PFSK-1 (cell line): Measurements from ENCODE around the gene FBLN2.

ENCODE experiments used
- FOXP2 ChIP-seq: optimal IDR thresholded peaks from 2 replicates; pipeline ENCODE3; 2011; ENCODE audit warnings: borderline replicate concordance, control low read depth, inconsistent platforms; ENCODE audit not compliant: insufficient read depth; ENCODE audit errors: extremely low read length, extremely low read depth
- POLR2AphosphoS5 ChIP-seq: IDR thresholded peaks from 2 replicates; pipeline ENCODE4 v1.6.1; 2012; ENCODE audit warnings: low read depth, mild to moderate bottlenecking, control low read depth, low read length, moderate library complexity
- SIN3A ChIP-seq: IDR thresholded peaks from 2 replicates; pipeline ENCODE4 v1.6.1; 2012; ENCODE audit warnings: mild to moderate bottlenecking, low read length, moderate library complexity, borderline replicate concordance; ENCODE audit not compliant: insufficient read depth
- TAF1 ChIP-seq: IDR thresholded peaks from 2 replicates; pipeline ENCODE4 v1.6.1; 2012; ENCODE audit warnings: low read length, control low read depth, borderline replicate concordance; ENCODE audit not compliant: insufficient read depth
- TF ChIP-seq, protein P1 (sequence below), 2 experiments: IDR thresholded peaks; 2 replicates each; pipeline versions ENCODE4 v1.6.1 to v1.8.0; 2011 to 2012; ENCODE audit warnings: low read depth in 2 of 2, low read length in 2 of 2, control low read depth in 1 of 2, inconsistent platforms in 1 of 2, mild to moderate bottlenecking in 1 of 2, moderate library complexity in 1 of 2; ENCODE audit not compliant: insufficient read depth in 1 of 2

FBLN2 gene

GRCh38 chr3:13615019-13615528 lies 66.1 kb downstream of the FBLN2 start:
- no peak for TF ChIP-seq TAF1

GRCh38 chr3:13616359-13616758 lies 67.4 kb downstream of the FBLN2 start:
- TF ChIP-seq, protein P1, sequence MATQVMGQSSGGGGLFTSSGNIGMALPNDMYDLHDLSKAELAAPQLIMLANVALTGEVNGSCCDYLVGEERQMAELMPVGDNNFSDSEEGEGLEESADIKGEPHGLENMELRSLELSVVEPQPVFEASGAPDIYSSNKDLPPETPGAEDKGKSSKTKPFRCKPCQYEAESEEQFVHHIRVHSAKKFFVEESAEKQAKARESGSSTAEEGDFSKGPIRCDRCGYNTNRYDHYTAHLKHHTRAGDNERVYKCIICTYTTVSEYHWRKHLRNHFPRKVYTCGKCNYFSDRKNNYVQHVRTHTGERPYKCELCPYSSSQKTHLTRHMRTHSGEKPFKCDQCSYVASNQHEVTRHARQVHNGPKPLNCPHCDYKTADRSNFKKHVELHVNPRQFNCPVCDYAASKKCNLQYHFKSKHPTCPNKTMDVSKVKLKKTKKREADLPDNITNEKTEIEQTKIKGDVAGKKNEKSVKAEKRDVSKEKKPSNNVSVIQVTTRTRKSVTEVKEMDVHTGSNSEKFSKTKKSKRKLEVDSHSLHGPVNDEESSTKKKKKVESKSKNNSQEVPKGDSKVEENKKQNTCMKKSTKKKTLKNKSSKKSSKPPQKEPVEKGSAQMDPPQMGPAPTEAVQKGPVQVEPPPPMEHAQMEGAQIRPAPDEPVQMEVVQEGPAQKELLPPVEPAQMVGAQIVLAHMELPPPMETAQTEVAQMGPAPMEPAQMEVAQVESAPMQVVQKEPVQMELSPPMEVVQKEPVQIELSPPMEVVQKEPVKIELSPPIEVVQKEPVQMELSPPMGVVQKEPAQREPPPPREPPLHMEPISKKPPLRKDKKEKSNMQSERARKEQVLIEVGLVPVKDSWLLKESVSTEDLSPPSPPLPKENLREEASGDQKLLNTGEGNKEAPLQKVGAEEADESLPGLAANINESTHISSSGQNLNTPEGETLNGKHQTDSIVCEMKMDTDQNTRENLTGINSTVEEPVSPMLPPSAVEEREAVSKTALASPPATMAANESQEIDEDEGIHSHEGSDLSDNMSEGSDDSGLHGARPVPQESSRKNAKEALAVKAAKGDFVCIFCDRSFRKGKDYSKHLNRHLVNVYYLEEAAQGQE (IDR thresholded peaks at IDR 0.05; ENCODE audit: insufficient read depth in 1 of 2, low read depth in 2 of 2, low read length in 2 of 2): no peak
- TF ChIP-seq FOXP2 (no peak), POLR2AphosphoS5 (no peak), SIN3A (no peak), TAF1 (no peak)

DNA sequence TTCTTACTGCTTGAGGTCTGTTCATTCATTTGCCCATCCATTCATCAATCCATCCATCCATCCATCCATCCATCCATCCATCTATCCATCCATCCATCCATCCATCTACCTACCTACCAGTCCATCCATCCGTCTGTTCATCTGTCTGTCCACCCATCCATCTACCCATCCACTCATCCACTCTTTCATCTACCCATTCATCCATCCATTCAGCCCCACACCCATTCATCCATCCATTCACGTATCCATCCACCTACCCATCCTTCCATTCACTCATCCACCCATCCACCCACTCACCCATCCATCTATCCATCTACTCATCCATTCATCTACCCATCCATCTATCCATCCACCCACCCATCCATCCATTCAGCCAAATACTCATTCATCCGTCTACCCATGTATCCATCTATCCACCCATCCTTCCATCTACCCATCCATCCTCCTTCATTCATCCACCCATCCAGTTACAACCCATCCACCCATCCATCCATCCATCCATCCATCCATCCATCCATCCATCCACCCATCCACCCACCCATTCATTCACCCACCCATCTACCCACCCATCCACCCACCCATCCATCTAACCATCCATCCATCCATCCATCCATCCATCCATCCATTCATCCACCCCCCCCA lies 68.3 kb downstream of the FBLN2 start:
- TF ChIP-seq POLR2AphosphoS5: no peak
- no peak for TF ChIP-seq SIN3A
- TF ChIP-seq FOXP2: no peak
- TF ChIP-seq TAF1: no peak
- TF ChIP-seq, protein P1 (IDR thresholded peaks at IDR 0.05; ENCODE audit: insufficient read depth in 1 of 2, low read depth in 2 of 2, low read length in 2 of 2): no peak

GRCh38 chr3:13617981-13618380 lies 69.1 kb downstream of the FBLN2 start:
- no peak for TF ChIP-seq SIN3A
- TF ChIP-seq, protein P1 (IDR thresholded peaks at IDR 0.05; ENCODE audit: insufficient read depth in 1 of 2, low read depth in 2 of 2, low read length in 2 of 2): no peak
- TF ChIP-seq POLR2AphosphoS5: no peak
- no peak for TF ChIP-seq TAF1
- TF ChIP-seq FOXP2: no peak

GRCh38 chr3:13618836-13619235 lies 69.9 kb downstream of the FBLN2 start:
- TF ChIP-seq, protein P1 (IDR thresholded peaks at IDR 0.05; ENCODE audit: insufficient read depth in 1 of 2, low read depth in 2 of 2, low read length in 2 of 2): no peak
- TF ChIP-seq POLR2AphosphoS5 (no peak), FOXP2 (no peak), SIN3A (no peak), TAF1 (no peak)
